GM23248 (cell line): ENCODE measurements around the gene PREB.

Experiments
- EZH2 ChIP-seq: fragments of 200-600 bp; sonication (generic); IDR thresholded peaks from 2 replicates; pipeline ENCODE4 v1.6.1; 2018; ENCODE audit warnings: antibody characterized with exemption, mild to moderate bottlenecking; ENCODE audit not compliant: insufficient read depth, poor library complexity, severe bottlenecking
- EZH2phosphoT487 ChIP-seq: fragments of 200-600 bp; sonication (generic); IDR thresholded peaks from 2 replicates; pipeline ENCODE4 v1.6.1; 2018; ENCODE audit warnings: antibody characterized with exemption, moderate library complexity, mild to moderate bottlenecking, low read depth; ENCODE audit not compliant: insufficient read depth

GRCh38 chr2:27086090-27086723 is 48.2 kb downstream of the PREB start:
- no peak for TF ChIP-seq EZH2phosphoT487
- TF ChIP-seq EZH2: no peak
